ENCODE measurements around the gene UQCRHL.

The UQCRHL gene

GRCh38 chr1:15760520-15761211 is 46.8 kb downstream of the UQCRHL start:
- H3K4me2 ChIP-seq = peak overlapping the region; percentile 48 to 83 (median 75)
- no peaks in the 10 kb centered on the region for H3K36me3 ChIP-seq
- TF ChIP-seq Cebpa-rat (IDR thresholded peaks at IDR 0.05) = no peak
- H3K4me1 ChIP-seq = peaks cover 19 to 41% (median 28%) of the 10 kb centered on the region in 10 experiments
- no peaks in the 10 kb centered on the region for H3K9me3 ChIP-seq (replicated peaks in 1 of 11)
- no peak overlapping the region for H3K4me3 ChIP-seq
- peaks cover 61 to 75% (median 72%) of the 10 kb centered on the region in 11 experiments for H3K27me3 ChIP-seq
- peak overlapping the region in 2 of 11 experiments; percentile 1 to 28; a peak in 2 of 22 replicates for H3K9ac ChIP-seq
- peaks cover 0 to 38% (median 25%) of the 10 kb centered on the region in 11 experiments; a peak in 15 of 22 replicates for H4K20me1 ChIP-seq
- no peak overlapping the region for H3K27ac ChIP-seq

GRCh38 chr1:15758953-15759661 is 48.3 kb downstream of the UQCRHL start:
- peak overlapping the region in 9 of 11 experiments; percentile 30 to 86 (median 48); a peak in 15 of 22 replicates for H3K4me2 ChIP-seq
- H3K4me1 ChIP-seq = peaks cover 18 to 32% (median 25%) of the 10 kb centered on the region in 10 experiments
- peak overlapping the region in 6 of 10 experiments; percentile 3 to 56 (median 38); a peak in 10 of 20 replicates for H3K4me3 ChIP-seq

DNA sequence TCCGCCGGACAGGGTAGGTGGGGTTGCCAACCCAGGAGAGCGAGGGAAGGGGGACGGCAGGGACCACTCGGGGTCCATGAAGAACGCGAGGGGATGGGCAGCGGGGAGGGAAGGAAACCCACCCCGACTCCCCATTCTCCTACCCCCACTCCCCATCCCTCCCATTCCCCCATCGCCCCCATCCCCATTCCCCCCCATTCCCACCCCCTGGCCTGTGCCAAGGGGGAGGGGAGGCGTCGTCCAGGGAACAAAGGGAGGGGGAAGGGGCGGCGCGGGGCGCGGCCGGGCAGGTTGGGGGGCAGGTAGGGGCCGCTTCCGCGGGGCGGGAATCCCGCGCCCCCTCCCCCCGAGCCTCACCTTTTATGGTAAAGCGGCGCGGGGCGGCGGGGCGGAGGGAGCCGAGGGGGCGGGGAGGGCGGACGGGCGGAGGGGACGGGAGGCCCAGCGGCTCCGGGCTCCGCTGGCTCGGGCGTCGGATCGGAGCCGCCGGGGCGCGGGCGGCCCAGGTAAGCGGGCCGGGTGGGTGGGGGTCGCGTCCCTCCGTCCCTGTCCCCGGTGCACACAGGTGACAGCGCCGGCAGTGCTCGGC is 49.0 kb downstream of the UQCRHL start, which contains the start of gene FBLIM1:
TSS of gene FBLIM1 (plus strand) at position 453 of the 589 bp plus-strand sequence. CDS start 6,189 bp downstream, outside the sequence.
- no peak for TF ChIP-seq Cebpa-rat (IDR thresholded peaks at IDR 0.05)
- Histone ChIP-seq H3K9ac (peak within 1 kb of the TSS in 4 of 11 experiments; percentile 5 to 69 (median 54); a peak in 4 of 22 replicates), H3K4me1 (peaks cover 18 to 32% (median 25%) of the 10 kb centered on the region in 10 experiments), H3K36me3 (no peaks in the 10 kb centered on the region), H3K4me3 (peak within 1 kb of the TSS in 6 of 10 experiments; percentile 3 to 56 (median 38); a peak in 10 of 20 replicates), H3K27me3 (peaks cover 69 to 82% (median 80%) of the 10 kb centered on the region in 11 experiments), H3K27ac (no peak within 1 kb of the TSS), H4K20me1 (peaks cover 0 to 38% (median 25%) of the 10 kb centered on the region in 11 experiments; a peak in 15 of 22 replicates), H3K4me2 (peak within 1 kb of the TSS in 9 of 11 experiments; percentile 30 to 86 (median 48); a peak in 15 of 22 replicates), H3K9me3 (replicated peaks in 1 of 11) (no peaks in the 10 kb centered on the region; a peak in 1 of 22 replicates)

More at GRCh38 chr1:15758953-15759661, 48.3 kb downstream of the UQCRHL start:
- Histone ChIP-seq H4K20me1 (peaks cover 0 to 38% (median 25%) of the 10 kb centered on the region in 11 experiments; a peak in 15 of 22 replicates), H3K36me3 (no peaks in the 10 kb centered on the region), H3K27ac (no peak overlapping the region), H3K9ac (peak overlapping the region in 4 of 11 experiments; percentile 5 to 69 (median 54); a peak in 4 of 22 replicates), H3K9me3 (replicated peaks in 1 of 11) (no peaks in the 10 kb centered on the region; a peak in 1 of 22 replicates), H3K27me3 (peaks cover 69 to 82% (median 80%) of the 10 kb centered on the region in 11 experiments)
- TF ChIP-seq Cebpa-rat (IDR thresholded peaks at IDR 0.05) = no peak

GRCh38 chr1:15757575-15758342 is 49.7 kb downstream of the UQCRHL start:
- Histone ChIP-seq H3K9me3 (replicated peaks in 1 of 11) (no peaks in the 10 kb centered on the region; a peak in 1 of 22 replicates), H3K27ac (no peak overlapping the region), H3K4me2 (no peak overlapping the region), H3K36me3 (no peaks in the 10 kb centered on the region), H3K4me1 (peaks cover 18 to 32% (median 25%) of the 10 kb centered on the region in 10 experiments), H3K9ac (no peak overlapping the region), H3K27me3 (peaks cover 69 to 80% (median 78%) of the 10 kb centered on the region in 11 experiments), H3K4me3 (no peak overlapping the region), H4K20me1 (peaks cover 0 to 38% (median 25%) of the 10 kb centered on the region in 11 experiments; a peak in 15 of 22 replicates)
- TF ChIP-seq Cebpa-rat (IDR thresholded peaks at IDR 0.05) = no peak
